ENCODE data around the gene WNK2. TPM values are rescaled to one million over a fixed set of nuclear protein-coding genes. Genes with fewer than 3 reads are reported as not detected.
A peak's percentile ranks its signal among the peaks of the same experiment; 100 is the strongest.

WNK2 gene
- total RNA-seq, 4 donors from 2014 or later = 0.28 to 1.7 (median 0.47) TPM

DNA sequence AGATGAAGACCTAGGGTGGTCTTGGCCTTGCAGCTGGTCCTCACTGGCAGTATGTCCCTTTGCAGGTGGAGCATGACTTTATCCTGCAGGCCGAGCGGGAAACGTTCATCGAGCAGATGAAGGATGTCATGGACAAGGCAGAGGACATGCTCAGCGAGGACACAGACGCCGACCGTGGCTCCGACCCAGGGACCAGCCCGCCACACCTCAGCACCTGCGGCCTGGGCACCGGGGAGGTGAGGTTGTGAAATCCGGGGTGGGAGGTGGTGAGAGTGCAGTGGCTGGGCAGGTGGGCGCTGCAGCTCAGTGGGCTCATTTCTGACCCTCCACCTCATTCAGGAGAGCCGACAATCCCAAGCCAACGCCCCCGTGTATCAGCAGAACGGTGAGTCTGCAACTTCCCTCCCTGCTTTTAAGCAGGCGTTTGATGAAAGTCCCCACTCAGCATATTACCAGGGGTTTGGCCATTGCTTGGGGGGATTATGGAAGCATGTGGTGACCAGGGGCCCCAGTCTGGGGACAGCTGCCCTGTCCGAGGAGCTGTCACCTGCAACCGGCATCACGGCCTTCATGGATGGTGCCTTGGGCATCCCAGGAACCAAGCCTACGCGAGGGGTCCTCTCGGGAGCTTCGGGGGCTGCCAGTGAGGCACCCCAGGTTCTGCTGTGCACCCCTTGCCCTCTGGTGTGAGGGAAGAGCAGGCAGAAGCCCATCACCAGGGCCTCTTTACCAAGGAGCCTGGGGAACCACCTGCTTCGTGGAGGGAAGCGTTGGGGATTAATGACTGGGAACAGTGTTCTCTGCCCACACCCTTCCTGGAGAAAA, 84.0 kb downstream of the WNK2 start:
- ATAC-seq (ENCODE audit: low FRiP score) (no peak), DNase-seq (ENCODE audit: low spot score) (no peak)
- TF ChIP-seq, protein P1, sequence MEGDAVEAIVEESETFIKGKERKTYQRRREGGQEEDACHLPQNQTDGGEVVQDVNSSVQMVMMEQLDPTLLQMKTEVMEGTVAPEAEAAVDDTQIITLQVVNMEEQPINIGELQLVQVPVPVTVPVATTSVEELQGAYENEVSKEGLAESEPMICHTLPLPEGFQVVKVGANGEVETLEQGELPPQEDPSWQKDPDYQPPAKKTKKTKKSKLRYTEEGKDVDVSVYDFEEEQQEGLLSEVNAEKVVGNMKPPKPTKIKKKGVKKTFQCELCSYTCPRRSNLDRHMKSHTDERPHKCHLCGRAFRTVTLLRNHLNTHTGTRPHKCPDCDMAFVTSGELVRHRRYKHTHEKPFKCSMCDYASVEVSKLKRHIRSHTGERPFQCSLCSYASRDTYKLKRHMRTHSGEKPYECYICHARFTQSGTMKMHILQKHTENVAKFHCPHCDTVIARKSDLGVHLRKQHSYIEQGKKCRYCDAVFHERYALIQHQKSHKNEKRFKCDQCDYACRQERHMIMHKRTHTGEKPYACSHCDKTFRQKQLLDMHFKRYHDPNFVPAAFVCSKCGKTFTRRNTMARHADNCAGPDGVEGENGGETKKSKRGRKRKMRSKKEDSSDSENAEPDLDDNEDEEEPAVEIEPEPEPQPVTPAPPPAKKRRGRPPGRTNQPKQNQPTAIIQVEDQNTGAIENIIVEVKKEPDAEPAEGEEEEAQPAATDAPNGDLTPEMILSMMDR (IDR thresholded peaks at IDR 0.05) = no peak

DNA sequence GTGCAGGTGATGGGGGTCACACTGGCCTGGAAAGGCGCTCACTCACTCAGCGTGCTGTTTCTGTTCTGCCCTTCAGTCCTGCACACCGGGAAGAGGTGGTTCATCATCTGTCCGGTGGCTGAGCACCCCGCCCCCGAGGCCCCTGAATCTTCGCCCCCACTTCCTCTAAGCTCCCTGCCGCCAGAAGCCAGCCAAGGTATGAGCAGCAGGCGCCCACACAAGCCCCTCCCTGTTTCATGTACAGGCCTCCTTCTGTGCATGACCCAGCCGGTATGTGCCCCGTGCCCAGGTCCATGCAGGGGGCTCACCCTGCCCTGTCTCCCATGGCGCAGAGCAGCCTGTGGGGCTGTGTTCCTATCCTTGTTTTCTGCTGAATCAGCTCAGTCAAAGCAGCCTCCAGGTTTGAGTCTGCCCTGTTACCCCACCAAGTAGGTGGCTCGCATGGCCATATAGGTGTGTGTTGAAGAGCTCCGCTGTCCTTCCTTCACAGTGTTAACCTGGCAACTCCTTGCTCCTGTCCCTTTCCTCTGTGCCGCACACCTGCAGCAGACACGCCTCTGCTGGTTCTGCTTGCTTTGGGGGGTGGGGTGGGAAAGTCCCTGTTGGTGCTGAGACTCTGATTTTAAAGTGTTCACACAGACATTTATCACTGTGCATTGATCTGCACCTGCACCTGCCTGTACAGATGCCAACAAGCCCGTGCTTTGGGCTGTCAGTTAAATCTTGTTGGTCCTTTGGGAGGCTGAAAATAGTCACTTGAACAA, 84.8 kb downstream of the WNK2 start:
- no peak for DNase-seq (ENCODE audit: low spot score)
- ATAC-seq (ENCODE audit: low FRiP score) = no peak
- TF ChIP-seq, protein P1 (IDR thresholded peaks at IDR 0.05) = no peak

- no peak for ATAC-seq (ENCODE audit: low FRiP score)
- TF ChIP-seq, protein P1 (IDR thresholded peaks at IDR 0.05) = no peak
- DNase-seq (ENCODE audit: low spot score) = no peak
Measured at GRCh38 chr9:93270976-93271375, 87.0 kb downstream of the WNK2 start.

- TF ChIP-seq, protein P1 (IDR thresholded peaks at IDR 0.05) = no peak
- ATAC-seq (ENCODE audit: low FRiP score) = no peak
- no peak for DNase-seq (ENCODE audit: low spot score)
Measured at GRCh38 chr9:93276973-93277372, 93.0 kb downstream of the WNK2 start.

- TF ChIP-seq, protein P1 (IDR thresholded peaks at IDR 0.05) = no peak
- ATAC-seq (ENCODE audit: low FRiP score) = peak; percentile 86
- no peak for DNase-seq (ENCODE audit: low spot score)
Measured at GRCh38 chr9:93278144-93278543, 94.2 kb downstream of the WNK2 start.

- DNase-seq (ENCODE audit: low spot score) (no peak), ATAC-seq (ENCODE audit: low FRiP score) (no peak)
- TF ChIP-seq, protein P1 (IDR thresholded peaks at IDR 0.05) = no peak
Measured at GRCh38 chr9:93280661-93281259, 96.8 kb downstream of the WNK2 start.

All from omental fat pad (tissue), 4 donors.